Astrocyte (in vitro differentiated cells and primary cell): ENCODE measurements around the gene ARHGAP32.

Experiments
- EZH2 ChIP-seq: IDR thresholded peaks from 2 replicates; pipeline ENCODE4 v1.6.1; 2012; ENCODE audit warnings: mild to moderate bottlenecking, low read length, inconsistent platforms; ENCODE audit not compliant: insufficient read depth
- TF ChIP-seq, protein P1 (sequence below): IDR thresholded peaks from 2 replicates; pipeline ENCODE4 v1.5.1; 2011; ENCODE audit warnings: low read depth, mild to moderate bottlenecking, inconsistent platforms, low read length, moderate library complexity; ENCODE audit not compliant: insufficient read depth

DNA sequence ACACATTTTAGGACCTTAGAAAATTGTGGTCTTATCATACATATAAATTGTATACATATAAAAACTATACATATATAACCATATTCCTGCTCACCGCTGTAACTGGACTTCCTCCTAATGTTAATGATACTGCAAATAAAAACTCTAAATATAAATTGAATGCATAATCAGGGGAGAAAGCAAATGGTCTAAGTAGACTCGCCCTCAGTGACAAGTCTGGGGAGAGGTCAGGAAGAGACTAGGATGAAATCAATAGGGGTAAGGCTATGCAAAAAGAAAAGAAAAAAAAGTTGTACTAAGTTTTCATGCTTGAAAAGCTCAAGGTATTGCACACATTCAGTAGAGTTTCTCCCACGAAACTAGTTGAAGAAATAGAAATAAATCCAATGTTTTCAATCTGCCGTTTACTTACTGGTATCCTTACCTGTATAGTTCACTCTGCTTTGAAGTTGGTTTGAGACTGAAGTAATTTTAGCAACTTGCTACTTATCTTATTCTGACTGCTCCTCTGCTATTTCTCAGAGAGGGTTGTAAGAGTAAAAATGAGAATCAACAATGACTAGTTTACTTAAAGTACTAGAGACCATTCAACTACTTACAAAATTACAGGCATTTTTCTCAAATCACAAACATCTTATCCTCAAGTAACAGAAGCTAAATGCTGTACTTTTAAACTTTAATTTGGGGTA lies 12.2 kb upstream of the ARHGAP32 start:
- TF ChIP-seq EZH2 = no peak
- TF ChIP-seq, protein P1, sequence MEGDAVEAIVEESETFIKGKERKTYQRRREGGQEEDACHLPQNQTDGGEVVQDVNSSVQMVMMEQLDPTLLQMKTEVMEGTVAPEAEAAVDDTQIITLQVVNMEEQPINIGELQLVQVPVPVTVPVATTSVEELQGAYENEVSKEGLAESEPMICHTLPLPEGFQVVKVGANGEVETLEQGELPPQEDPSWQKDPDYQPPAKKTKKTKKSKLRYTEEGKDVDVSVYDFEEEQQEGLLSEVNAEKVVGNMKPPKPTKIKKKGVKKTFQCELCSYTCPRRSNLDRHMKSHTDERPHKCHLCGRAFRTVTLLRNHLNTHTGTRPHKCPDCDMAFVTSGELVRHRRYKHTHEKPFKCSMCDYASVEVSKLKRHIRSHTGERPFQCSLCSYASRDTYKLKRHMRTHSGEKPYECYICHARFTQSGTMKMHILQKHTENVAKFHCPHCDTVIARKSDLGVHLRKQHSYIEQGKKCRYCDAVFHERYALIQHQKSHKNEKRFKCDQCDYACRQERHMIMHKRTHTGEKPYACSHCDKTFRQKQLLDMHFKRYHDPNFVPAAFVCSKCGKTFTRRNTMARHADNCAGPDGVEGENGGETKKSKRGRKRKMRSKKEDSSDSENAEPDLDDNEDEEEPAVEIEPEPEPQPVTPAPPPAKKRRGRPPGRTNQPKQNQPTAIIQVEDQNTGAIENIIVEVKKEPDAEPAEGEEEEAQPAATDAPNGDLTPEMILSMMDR = no peak
